T-helper 22 cell (primary cell): Measurements from ENCODE around the gene TEX14.

ENCODE experiments used
- DNase-seq: peaks from one replicate; pipeline ENCODE4 v3.0.0-alpha.2; 2020; ENCODE audit warnings: low read depth

Gene TEX14, protein sequence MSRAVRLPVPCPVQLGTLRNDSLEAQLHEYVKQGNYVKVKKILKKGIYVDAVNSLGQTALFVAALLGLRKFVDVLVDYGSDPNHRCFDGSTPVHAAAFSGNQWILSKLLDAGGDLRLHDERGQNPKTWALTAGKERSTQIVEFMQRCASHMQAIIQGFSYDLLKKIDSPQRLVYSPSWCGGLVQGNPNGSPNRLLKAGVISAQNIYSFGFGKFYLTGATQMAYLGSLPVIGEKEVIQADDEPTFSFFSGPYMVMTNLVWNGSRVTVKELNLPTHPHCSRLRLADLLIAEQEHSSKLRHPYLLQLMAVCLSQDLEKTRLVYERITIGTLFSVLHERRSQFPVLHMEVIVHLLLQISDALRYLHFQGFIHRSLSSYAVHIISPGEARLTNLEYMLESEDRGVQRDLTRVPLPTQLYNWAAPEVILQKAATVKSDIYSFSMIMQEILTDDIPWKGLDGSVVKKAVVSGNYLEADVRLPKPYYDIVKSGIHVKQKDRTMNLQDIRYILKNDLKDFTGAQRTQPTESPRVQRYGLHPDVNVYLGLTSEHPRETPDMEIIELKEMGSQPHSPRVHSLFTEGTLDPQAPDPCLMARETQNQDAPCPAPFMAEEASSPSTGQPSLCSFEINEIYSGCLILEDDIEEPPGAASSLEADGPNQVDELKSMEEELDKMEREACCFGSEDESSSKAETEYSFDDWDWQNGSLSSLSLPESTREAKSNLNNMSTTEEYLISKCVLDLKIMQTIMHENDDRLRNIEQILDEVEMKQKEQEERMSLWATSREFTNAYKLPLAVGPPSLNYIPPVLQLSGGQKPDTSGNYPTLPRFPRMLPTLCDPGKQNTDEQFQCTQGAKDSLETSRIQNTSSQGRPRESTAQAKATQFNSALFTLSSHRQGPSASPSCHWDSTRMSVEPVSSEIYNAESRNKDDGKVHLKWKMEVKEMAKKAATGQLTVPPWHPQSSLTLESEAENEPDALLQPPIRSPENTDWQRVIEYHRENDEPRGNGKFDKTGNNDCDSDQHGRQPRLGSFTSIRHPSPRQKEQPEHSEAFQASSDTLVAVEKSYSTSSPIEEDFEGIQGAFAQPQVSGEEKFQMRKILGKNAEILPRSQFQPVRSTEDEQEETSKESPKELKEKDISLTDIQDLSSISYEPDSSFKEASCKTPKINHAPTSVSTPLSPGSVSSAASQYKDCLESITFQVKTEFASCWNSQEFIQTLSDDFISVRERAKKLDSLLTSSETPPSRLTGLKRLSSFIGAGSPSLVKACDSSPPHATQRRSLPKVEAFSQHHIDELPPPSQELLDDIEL (N-terminal part only)

DNA sequence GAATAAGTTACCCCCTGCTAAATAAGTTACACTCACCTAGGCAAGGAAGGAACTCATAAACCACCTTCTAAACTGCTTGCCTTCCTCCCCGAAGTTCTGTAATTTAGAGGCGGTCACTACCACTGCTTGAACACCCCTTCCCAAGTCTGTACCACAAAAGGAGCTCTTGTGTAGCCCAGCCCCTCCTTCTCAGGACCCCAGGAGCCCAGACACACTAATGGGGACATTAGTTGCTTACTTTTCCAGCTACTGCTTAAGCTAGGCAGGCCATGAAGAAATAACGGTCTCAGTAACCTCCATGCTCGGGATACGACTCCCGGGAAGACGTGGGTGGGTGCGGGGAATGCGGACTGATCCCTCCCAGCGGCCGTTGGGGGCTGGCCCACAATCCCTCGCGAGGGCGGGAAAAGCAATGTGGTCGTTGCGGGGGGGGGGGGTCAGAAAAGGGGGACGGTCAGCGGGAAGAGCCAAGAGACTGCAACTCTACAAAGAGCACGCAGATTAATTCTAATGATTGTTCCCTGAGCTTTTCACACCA is at the start of gene TEX14:
TEX14 (minus strand) TSS at position 345 of the 538 bp plus-strand sequence. CDS start 40,044 bp downstream, outside the sequence.
- no peak for DNase-seq

DNA sequence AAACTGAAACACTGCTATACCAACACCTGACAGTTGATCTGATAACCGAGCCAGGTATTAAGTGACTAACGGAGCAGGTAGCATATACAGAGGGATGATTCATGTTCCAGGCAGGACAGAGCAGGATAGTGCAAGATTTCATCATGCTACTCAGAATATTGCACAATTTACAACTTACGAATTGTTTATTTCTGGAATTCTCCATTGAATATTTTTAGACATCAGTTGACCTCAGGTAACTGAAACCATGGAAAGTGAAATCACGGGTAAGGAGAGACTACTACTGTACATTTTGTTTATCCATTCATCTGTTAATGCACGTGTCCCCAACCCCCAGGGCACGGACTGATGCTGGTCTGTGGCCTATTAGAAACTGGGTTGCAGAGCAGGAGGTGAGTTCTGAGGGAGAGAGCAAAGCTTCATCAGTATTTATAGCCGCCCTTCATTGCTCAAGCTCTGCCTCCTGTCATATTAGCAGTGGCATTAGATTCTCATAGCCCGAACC is 49.3 kb upstream of the TEX14 start:
- no peak for DNase-seq

DNA sequence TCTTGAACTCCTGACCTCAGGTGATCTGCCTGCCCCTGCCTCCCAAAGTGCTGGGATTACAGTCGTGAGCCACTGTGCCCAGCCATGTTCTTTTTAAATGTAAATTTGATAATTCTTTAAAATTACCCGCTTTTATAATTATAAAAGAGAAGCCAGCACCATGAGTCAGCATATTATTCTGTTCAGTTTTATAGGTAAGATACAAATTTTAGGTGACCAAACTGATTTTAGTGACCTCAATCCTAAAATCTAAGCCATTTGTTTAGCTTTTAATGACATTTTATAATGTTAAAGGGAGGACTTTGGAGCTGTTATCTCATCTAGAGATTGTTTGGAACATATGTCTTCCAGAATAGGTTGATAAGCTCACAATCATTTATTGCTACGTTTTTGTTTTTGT is 43.0 kb upstream of the TEX14 start:
- DNase-seq, result no peak

DNA sequence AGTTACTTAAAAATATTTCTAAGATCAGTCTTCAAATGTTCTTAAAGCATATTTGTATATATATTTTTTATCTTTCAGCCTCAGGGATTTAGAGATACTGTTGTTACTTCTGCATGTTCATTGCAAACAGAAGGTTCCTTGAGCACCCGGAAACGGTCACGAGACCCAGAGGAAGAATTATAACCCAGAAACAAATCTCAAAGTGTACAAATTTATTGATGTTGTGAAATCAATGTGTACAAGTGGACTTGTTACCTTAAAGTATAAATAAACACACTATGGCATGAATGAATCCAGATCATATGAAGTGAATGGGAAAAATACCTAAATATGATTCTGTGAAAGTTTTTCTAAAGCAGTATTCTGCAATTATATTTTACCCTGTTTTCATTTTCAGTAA is 42.2 kb upstream of the TEX14 start:
- DNase-seq, result no peak

DNA sequence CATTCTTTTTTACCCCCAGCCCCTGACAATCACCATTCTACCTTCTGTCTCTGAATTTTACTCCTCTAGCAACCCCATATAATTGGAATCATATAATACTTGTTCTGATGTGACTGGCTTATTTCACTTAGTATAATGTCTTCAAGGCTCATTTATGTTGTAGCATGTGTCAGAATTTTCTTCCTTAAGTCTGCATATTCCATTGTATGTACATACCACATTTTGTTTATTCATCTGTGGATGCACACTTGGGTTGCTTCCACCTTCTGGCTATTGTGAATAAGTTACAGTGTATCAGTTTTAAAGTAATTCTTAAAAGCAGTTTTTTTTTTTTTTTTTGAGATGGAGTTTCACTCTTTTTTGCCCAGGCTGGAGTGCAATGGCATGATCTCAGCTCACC is 39.1 kb upstream of the TEX14 start:
- no peak for DNase-seq

DNA sequence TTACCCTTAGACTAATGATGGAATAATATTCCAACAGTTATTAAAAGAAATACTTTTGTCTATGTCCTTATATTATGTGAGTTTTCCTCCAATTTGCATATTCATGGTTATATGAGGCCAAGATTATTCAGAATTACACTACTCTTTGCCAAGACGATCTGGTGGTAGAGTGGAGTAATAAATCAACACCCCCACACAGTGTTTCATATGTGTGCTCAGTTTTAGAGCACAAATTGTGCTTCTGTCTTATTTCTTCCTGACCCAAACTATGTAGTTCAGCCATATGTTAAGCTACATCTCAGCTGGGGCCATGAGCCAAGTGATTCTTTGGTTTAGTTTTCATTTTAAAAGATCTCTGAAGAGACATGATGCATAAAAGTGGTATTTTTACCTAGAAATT is 37.0 kb upstream of the TEX14 start:
- no peak for DNase-seq

DNA sequence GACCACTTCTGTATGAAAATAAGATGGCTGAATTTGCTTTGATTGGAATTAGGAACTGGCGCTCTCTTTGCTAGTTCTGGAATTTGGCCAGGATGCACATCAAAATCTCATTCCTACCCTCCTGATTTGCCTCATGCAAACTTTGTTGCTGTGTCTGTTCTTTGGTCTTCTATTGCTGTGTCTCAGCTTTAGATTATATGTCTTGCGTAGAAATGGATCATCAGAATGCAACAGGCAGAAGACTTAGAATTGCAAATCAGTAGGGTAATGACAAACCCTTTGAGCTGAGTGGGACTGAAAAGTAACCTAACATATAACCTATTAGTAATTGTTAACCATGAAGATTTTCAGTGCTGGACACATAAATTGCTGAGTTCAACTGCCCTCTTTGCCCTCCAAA is 30.9 kb upstream of the TEX14 start:
- DNase-seq, result no peak

DNA sequence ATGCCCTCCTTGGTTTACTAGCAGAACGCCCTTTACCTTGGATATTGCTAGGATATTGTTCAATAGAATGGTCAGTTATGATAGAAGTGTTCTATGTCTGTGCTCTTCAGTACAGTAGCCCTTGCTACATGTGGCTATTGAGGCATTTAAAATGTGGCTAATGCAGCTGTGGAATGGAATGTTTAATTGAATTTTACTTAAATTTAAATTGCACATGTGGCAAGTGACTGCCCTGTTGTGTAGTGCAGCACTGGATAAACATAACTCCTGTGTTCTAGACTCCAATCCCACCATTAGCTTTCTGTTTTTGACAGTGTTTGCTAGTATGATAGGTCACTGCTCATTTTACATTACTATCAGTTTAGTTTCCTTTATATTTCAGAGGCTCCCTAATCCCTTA is 30.4 kb upstream of the TEX14 start:
- DNase-seq, result no peak

DNA sequence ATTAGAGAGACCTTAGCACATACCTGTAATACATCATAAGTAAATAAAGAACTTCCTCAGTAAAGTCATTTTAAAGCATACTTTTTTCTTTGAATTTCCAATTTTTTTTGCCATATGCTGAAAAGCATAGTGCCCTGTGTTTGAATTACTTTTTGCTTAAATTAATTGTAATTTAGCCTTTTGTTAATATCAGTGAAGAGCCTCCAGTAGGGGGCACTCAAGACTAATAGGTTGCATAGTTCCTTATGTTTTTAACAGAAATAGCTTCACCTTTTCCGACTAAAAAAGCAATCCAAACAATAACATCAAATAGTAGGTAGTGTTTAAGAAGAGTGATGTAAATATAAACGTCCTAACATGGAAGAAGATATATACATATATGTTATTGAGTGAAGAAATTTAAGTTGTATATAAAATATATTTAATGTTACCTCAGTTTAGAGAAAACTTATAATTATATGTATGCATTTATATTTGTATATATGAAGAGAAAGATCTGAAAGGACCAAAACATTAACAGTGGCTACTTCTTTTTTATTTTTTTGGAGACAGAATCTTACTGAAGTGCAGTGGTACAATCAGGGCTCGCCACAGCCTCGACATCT is 19.2 kb upstream of the TEX14 start:
- DNase-seq, result no peak

DNA sequence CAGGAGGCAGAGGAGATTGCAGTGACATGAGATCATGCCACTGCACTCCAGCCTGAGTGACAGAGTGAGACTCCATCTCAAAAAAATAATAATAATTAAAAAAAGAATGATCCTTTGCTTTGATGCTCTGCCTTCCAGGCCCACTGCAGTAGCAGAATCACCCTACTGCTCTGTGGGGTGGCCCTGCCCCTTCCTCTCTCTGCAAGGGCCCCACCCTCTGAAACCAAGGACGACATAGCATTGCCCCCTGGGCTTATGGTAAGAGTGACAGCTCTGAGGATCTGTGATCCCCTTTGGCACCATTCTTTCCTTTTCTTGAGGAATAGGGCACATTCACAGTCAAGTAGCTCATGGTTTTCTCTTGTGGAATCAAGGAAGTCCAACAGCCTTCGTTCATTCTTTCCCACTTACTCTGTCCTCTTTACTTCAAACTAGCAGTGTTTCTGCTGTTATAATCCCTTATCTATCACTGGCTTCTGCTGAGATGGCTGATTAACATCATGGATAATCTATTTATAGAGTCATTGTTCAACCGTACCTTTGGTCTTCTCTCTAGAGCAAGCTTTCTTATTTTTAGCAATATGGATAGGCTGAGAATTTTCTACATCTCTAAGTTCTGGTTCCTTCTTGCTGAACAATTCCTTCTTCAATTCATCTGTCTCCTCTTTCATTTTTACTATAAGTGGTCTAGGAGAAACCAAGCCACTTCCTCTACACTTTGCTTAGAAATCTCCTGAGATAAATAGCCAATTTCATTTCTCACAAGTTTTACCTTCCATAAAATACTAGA is 14.7 kb upstream of the TEX14 start:
- no peak for DNase-seq

DNA sequence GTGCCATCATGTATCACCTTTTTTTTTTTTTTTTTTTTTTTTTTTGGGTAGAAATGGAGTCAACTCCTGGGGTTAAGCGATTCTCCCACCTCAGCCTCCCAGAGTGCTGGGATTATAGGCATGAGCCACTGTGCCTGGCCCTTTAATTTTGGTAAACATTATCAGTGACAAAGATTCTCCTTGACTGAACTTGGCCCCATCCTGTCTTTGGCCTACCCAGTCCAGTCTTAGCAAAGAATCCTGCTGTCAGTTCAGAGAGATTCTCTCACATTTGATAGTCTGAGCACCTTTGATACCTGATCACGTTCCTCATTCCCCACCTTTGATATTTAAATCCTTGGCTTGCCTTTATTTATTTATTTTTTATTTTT is 12.1 kb upstream of the TEX14 start:
- no peak for DNase-seq

DNA sequence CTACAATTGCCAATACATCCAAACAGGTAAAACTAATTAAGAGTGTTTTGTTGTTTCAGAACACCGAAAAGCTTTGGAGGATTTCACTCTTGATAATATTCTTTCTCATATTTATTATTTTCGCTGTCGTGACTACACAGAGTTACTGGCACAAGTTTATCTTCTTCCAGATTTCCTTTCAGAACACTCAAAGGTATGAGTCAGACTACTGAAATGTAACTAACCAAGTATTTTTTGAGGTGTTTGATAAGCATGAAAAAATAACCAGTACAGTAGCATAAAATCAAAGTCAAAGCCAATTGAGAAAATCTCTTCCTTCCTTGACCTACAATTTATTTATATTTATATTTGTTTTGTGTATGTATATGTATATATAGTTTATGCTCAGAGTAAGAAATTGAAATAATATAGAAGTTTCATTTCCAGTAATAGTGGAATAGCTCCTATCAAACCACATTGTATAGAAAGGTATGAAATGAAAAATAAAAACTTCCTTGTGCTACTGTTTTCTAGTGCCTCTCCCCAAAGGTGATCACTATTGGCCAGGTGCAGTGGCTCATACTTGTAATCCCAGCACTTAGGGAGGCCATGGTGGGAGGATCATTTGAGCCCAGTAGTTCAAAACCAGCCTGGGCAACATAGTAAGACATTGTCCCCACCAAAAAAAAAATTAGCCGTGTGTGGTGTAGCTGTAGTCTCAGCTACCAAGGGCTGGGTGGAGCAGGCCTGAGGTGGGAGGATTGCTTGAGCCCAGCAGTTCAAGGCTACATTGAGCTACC is 11.5 kb upstream of the TEX14 start:
- no peak for DNase-seq

DNA sequence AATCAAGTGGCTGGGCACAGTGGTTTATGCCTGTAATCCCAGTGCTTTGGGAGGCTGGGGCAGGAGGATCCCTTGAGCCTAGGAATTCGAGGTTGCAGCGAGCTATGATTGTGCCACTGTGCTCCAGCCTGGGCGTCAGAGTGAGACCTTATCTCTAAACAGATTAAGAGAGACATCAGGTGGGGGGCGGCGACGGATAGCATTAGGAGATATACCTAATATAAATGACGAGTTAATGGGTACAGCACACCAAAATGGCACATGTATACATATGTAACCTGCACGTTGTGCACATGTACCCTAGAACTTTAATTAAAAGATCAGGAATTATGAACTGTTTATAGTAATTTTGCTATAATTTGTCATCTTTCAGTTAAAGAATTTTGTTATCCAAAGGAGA is 10.9 kb upstream of the TEX14 start:
- DNase-seq, result no peak

DNA sequence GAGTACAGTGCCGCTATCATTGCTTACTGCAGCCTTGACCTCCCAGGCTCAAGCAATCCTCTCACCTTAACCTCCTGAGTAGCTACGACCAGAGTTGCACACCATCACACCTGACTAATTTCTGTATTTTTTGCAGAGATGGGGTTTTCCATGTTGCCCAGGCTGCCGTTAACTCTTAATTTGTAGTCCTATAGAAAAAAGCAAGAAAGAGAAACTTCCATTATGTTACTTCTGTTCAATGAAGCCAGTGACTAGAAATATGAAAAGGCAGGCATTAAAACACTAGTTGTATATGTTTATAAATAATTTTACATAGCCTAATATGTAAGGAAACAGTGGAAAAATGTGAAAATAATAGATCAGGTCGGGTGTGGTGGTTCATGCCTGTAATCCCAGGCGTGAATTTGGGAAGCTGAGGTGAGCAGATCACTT is 10.2 kb upstream of the TEX14 start:
- no peak for DNase-seq

DNA sequence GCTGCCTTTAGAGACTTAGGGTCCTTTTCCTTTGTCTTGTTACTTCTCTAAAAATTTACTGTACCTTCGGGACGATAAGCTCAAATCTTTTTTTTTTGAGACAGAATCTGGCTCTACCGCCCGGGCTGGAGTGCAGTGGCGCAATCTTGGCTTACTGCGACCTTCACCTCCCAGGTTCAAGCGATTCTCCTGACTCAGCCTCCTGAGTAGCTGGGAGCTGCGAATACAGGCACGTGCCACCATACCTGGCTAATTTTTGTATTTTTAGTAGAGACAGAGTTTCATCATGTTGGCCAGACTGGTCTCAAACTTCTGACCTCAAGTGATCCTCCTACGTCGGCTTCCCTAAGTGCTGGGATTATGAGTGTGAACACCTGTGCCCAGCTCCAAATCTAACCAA is 7.9 kb upstream of the TEX14 start:
- DNase-seq, result no peak

DNA sequence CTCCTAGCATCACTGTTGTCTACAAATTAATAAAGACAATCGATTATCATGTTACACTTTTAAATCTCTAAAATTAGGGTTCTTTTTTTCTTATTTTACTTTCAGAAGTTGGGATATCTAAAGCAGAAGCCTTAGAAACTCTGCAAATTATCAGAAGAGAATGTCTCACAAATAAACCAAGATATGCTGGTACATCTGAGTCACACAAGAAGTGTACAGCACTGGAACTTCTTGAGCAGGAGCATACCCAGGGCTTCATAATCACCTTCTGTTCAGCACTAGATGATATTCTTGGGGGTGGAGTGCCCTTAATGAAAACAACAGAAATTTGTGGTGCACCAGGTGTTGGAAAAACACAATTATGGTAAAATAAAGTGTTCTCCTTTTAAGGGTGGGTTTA is 3.0 kb upstream of the TEX14 start:
- no peak for DNase-seq

DNA sequence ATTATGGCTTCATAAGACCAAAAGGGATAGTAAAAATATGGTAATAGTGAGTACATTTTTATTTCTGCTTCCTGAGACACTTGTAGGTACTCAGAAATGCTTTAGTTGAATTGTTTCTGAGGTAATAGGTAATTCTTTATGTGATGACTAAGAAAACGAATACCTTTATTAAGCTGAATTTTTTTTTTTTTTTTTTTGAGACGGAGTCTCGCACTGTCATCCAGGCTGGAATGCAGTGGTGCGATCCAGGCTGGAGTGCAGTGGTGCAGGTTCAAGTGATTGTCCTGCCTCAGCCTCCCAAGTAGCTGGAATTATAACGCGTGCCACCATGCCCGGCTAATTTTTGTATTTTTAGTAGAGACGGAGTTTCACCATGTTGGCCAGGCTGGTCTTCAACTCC is 2.5 kb upstream of the TEX14 start:
- DNase-seq, result no peak

DNA sequence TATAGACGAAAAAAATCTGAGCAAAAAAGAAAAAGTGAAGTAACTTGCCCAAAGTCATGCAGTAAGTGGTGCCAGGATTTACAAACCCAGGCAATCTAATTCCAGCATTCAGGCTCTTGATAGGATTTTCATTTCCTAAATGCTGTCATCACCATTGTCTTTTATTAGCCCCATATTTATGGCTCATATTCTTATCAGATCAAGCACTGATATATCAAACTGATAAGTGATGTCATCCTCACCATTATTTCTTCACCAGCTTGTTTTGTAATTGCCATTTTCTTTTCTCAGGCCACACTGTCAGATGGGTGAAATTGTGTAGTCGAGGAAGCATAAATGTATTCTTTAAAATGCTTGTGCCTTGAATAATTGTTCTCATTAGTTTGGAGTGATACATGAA is 1.9 kb upstream of the TEX14 start:
- no peak for DNase-seq

DNA sequence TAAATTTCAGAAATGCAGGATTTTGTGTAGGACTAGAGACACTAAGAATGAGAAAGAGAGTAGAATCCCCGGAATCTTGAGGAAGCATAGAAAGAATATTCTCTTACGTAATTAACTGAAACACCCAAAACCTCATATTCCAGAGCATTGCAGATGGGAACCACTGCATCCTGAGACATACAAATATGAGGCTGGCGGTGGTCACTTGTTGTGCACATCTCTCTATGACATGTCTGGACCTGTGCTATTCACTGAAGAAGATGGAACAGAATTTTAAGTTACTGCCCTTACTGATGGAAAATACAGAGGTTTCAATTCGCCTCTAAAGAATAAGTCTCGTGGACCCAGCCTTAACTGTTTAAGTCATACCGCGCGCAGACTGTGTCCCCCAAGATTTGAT is 1.4 kb upstream of the TEX14 start:
- DNase-seq, result no peak
